Stimulated activated CD4-positive, alpha-beta T cell treated with anti-CD3 and anti-CD28 coated beads, Interleukin-12 subunit alpha, Interleukin-12 subunit beta, amount 100 ng/mL, for 24 hours (primary cell): Measurements from ENCODE around the gene ZC3H4.
A peak's percentile ranks its signal among the peaks of the same experiment; 100 is the strongest.

Experiments
- DNase-seq, 2 experiments: peaks; one replicate each; pipeline ENCODE4 v3.0.0-alpha.2; 2020; ENCODE audit warnings: low read depth in 2 of 2

ZC3H4 gene

GRCh38 chr19:47133021-47133471 lies 19.5 kb upstream of the ZC3H4 start:
- no peak for DNase-seq

- no peak for DNase-seq
These were observed 18.7 kb upstream of the ZC3H4 start for GRCh38 chr19:47132194-47132852.

GRCh38 chr19:47130589-47131227 lies 17.1 kb upstream of the ZC3H4 start, which contains the start of gene SAE1:
TSS of gene SAE1 (plus strand) at chr19:47130835. CDS start at chr19:47130931, 96 bp downstream.
- DNase-seq = peak; percentile 88

DNA sequence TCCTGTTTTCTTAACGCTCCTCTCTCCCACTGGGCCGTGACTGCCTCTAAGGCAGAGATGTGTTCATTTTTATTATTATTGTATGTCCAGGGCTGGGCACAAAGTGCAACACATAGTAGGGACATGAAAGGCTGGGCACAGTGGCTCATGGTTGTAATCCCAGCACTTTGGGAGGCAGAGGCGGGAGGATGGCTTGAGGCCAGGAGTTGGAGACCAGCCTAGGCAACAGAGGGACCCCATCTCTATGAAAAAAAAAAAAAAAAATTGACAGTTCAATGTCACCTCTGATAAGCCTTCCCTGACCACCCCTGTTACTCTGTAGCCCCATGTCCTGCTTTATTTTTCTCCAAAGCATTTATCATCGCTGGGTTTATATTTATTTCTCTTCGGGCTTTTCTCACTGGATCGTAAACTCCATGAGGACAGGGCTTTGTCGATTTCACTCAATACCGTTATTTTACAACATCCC lies 16.6 kb upstream of the ZC3H4 start:
- no peak for DNase-seq

GRCh38 chr19:47129579-47129978 lies 16.0 kb upstream of the ZC3H4 start:
- DNase-seq = no peak

GRCh38 chr19:47125669-47125938 lies 12.0 kb upstream of the ZC3H4 start:
- no peak for DNase-seq

GRCh38 chr19:47124937-47125668 lies 11.5 kb upstream of the ZC3H4 start:
- no peak for DNase-seq

- no peak for DNase-seq
These were observed 9.8 kb upstream of the ZC3H4 start for GRCh38 chr19:47123406-47123805.

- DNase-seq = no peak
These were observed 9.1 kb upstream of the ZC3H4 start for GRCh38 chr19:47122359-47123335.

DNA sequence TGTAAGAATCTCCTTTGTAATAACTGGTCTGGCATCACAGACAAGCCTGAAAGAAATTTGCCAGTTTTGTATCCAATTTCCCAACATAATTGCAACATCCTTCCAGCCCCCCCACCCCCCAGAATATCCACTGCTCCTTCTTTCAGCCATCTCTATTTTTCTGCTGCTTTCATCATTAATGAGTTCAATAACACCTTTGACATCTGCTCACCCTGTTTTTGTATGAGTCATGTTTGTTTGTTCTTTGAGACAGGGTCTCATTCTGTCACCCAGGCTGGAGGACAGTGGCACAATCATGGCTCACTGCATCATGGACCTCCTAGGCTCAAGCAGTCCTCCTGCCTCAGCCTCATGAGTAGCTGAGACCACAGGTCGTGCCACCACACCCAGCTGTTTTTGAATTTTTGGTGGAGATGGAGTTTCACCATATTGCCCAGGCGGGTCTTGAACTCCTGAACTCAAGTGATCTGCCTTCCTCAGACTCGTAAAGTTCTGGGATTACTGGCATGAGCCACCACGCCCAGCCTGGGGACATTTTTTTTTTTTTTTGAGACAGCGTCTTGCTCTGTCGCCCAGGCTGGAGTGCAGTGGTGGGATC lies 7.0 kb upstream of the ZC3H4 start:
- no peak for DNase-seq

DNA sequence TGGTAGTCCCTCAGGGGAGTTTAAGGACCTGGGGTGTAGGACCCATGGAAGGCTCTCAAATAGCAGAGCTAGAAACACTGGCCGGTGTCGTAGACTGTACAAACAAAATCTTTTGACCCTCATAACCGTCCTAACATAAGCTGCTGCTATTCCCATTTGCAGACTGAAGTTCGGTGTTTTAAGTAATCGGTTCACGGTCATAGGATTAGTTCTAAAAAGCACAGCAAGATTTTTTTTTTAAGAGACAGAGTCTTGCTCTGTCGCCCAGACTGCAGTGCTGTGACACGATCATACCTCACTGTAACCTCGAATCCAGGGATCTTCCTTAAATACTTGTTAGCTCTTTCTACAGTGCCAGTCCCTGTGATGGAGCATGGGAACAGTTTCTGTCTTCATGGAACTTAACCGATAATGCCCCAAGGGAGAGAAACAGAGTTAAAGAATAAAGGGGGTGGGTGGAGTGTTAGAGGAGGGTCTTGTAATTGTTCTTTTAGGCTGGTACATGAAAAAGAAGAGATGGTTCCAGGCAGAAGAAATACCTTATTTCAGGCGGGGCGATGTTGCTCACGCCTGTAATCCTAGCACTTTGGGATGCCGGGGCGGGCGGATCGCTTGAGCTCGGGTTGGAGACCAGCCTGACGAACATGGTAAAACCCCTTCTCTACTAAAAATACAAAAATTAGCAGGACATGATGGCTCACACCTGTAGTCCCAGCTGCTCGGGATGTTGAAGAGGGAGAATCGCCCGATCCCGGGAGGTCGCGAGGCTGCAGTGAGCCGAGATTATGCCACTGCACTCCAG lies 475 bp upstream of the ZC3H4 start:
- no peak for DNase-seq

GRCh38 chr19:47112166-47112996 lies 1.2 kb downstream of the ZC3H4 start:
- peak; percentile 68 to 83 for DNase-seq

- peak in 1 of 2 experiments; percentile 18 for DNase-seq
These were observed 1.9 kb downstream of the ZC3H4 start for GRCh38 chr19:47111682-47112165.

DNA sequence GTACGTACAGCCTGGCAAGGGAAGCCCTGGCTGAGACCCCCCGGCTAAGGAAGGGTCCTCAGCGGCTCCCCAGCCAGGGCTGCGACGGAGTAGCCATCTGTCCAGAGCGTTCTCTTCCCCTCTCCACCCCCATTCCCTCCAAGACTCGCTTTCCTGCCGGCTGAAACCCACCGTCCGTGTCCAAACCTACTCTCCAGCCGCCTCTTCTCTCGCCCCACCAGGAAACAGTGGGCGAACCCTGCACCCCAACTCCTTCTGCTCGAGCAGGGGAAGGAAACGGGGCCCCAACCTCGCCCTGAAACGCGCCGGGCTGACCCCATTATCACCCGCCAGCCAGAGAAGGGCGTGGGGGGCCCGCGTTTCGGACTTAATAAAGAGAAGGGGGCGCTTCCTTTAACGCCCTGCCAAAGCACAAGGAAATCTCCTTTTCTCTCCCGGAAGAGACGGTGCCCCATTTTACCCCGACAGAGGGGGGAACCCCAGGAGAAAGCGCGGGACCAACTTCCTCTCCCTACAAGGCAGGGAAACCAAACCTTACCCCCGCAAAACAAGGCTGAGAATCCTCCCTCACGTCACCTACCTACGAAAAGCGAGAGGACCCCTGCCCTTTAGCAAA lies 2.5 kb downstream of the ZC3H4 start:
- DNase-seq = peak in 1 of 2 experiments; percentile 28

GRCh38 chr19:47110521-47111005 lies 3.0 kb downstream of the ZC3H4 start:
- DNase-seq = no peak

DNA sequence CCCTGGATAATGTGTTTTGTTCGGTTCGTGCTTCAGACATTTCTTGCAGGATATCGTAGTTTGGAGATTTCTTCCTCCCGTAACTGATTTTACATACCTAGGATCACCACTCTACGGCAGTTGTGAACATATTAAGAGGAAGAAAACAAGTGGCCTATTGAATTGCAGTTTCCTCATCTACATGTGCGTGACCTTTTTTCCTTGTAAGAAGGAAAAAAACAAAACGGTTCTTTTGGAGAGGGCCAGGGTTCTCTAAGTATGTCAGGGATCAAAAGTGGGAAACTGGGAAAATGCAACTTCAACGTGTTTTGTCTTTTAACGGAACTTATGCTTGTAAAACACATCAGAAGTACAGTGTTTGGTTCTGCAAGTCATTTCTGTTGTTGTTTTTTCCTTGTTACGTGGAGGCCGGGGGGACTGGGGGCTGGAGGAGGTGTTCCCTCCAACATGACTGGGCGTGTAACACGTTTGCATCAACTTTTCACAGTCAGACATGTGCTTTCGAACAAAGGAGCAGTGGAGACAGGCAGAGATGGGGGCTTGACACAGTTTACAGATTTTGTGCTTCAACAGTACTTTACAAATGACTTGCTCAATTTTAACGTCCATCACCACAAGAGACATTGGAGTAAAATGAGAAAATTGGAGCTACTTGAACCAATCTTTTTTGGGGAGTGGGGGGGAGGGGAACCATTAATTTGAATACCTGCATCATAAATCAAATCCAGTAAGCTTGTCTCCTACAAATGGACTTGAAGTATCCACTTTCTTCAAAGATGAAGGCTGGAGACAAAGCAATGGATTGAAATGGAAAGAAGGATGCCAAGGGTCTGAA lies 3.8 kb downstream of the ZC3H4 start:
- DNase-seq = peak in 1 of 2 experiments; percentile 53

DNA sequence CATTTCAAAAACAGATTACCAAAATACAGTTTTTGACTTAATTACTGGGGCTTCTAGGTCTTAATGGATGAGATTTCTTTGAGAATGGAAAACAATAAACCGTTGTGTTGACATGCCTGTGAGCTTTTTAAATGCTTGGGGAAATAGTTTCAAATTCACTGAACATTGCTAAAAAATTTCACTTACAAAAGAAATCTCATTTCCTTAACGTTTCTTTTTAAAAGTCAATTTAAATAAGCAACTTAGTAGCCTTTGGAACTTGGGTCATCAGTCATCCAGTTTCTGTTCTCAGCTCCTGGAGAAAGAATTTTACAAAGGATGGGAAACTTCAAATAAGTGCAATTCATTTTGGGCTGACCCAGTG lies 4.4 kb downstream of the ZC3H4 start:
- no peak for DNase-seq
